Suprapubic skin (tissue), 4 donors: ENCODE results near the gene SLC22A23. TPM values are rescaled to one million over a fixed set of nuclear protein-coding genes. Genes with fewer than 3 reads are reported as not detected.

Source experiments
- DNase-seq, 2 donors: peaks; one replicate each; pipeline ENCODE4 v3.0.0-alpha.2; 2019; ENCODE audit warnings: low spot score in 2 of 2
- H3K27ac ChIP-seq: fragments of 200-600 bp; sonication (generic); one replicate; pipeline ENCODE4 v1.5.1; 2019
- H3K27me3 ChIP-seq: fragments of 200-600 bp; sonication (generic); one replicate; pipeline ENCODE4 v1.5.1; 2019
- H3K36me3 ChIP-seq: fragments of 200-600 bp; sonication (generic); one replicate; pipeline ENCODE4 v1.5.1; 2019
- H3K4me1 ChIP-seq: fragments of 200-600 bp; sonication (generic); one replicate; pipeline ENCODE4 v1.5.1; 2019
- H3K4me3 ChIP-seq: fragments of 200-600 bp; sonication (generic); one replicate; pipeline ENCODE4 v1.5.1; 2019; ENCODE audit warnings: mild to moderate bottlenecking
- H3K9me3 ChIP-seq: fragments of 200-600 bp; sonication (generic); one replicate; pipeline ENCODE4 v1.5.1; 2019
- CTCF ChIP-seq, 2 donors: fragments of 200-600 bp in 1 of 2; fragments of 450-650 bp in 1 of 2; sonication (generic) in 1 of 2; IDR thresholded peaks; one replicate each; pipeline ENCODE4 v1.5.1; 2016 to 2019; ENCODE audit warnings: antibody characterized with exemption in 2 of 2, mild to moderate bottlenecking in 1 of 2, moderate library complexity in 1 of 2
- EP300 ChIP-seq: sonication (generic); formaldehyde crosslinking; IDR thresholded peaks from one replicate; pipeline ENCODE4 v1.6.1; 2017; ENCODE audit warnings: antibody characterized with exemption
- POLR2A ChIP-seq, 2 donors: fragments of 450-650 bp; IDR thresholded peaks; one replicate each; pipeline ENCODE4 v1.6.1; 2017; ENCODE audit warnings: antibody characterized with exemption in 2 of 2, mild to moderate bottlenecking in 2 of 2, moderate library complexity in 2 of 2
- POLR2AphosphoS5 ChIP-seq, 3 donors: sonication (generic); formaldehyde crosslinking; IDR thresholded peaks; one replicate each; pipeline ENCODE4 v1.6.1; 2017; ENCODE audit warnings: antibody characterized with exemption in 3 of 3
- WGBS: methylation state at CpG from one replicate; pipeline ENCODE4 v1.1.5; 2018; 5-methylcytosine and 5-hydroxymethylcytosine counted together
- total RNA-seq, 4 donors: library from RNA; depleted of rRNA; stranded (reverse); fragments of >200 nt; gene quantifications; one replicate each; pipeline ENCODE4 v1.1.0, GENCODE V29; 2016

The SLC22A23 gene
- total RNA-seq, 4 donors from 2014 or later = 38.2 to 59.8 (median 48.1) TPM

- Histone ChIP-seq H3K4me1 (no peaks in the 10 kb centered on the region), H3K9me3 (no peaks in the 10 kb centered on the region), H3K36me3 (no peaks in the 10 kb centered on the region), H3K4me3 (no peak overlapping the region), H3K27ac (no peak overlapping the region), H3K27me3 (no peaks in the 10 kb centered on the region)
- 91% methylated on average over 2 of the region's 2 CpGs for WGBS
- no peak for DNase-seq
- TF ChIP-seq POLR2AphosphoS5 (IDR thresholded peaks at IDR 0.05) (no peak), EP300 (no peak), POLR2A (IDR thresholded peaks at IDR 0.05) (no peak)
Measured at GRCh38 chr6:3490625-3490980, 33.8 kb upstream of the SLC22A23 start.

- no peak overlapping the region for H3K27ac ChIP-seq
- no peak for TF ChIP-seq POLR2AphosphoS5 (IDR thresholded peaks at IDR 0.05)
- no peak for TF ChIP-seq CTCF (IDR thresholded peaks at IDR 0.05)
- no peak for TF ChIP-seq EP300
- no peak for TF ChIP-seq POLR2A (IDR thresholded peaks at IDR 0.05)
- no peaks in the 10 kb centered on the region for H3K9me3 ChIP-seq
- no peaks in the 10 kb centered on the region for H3K27me3 ChIP-seq
- no peak overlapping the region for H3K4me3 ChIP-seq
- H3K4me1 ChIP-seq = no peaks in the 10 kb centered on the region
- no peak for DNase-seq
- no peaks in the 10 kb centered on the region for H3K36me3 ChIP-seq
- 73% methylated on average over 12 of the region's 12 CpGs for WGBS
Measured at GRCh38 chr6:3489961-3490624, 33.2 kb upstream of the SLC22A23 start.

GRCh38 chr6:3489027-3489757 is 32.3 kb upstream of the SLC22A23 start:
- H3K4me1 ChIP-seq = no peaks in the 10 kb centered on the region
- H3K9me3 ChIP-seq = no peaks in the 10 kb centered on the region
- H3K4me3 ChIP-seq = no peak overlapping the region
- no peak for DNase-seq
- TF ChIP-seq EP300 (no peak), POLR2A (IDR thresholded peaks at IDR 0.05) (no peak), POLR2AphosphoS5 (IDR thresholded peaks at IDR 0.05) (no peak), CTCF (IDR thresholded peaks at IDR 0.05) (no peak)
- H3K36me3 ChIP-seq = no peaks in the 10 kb centered on the region
- H3K27ac ChIP-seq = no peak overlapping the region
- H3K27me3 ChIP-seq = peaks cover 2% of the 10 kb centered on the region
- 60% methylated on average over 7 of the region's 7 CpGs for WGBS

- peaks cover 2% of the 10 kb centered on the region for H3K27me3 ChIP-seq
- DNase-seq = no peak
- TF ChIP-seq POLR2AphosphoS5 (IDR thresholded peaks at IDR 0.05) (no peak), CTCF (IDR thresholded peaks at IDR 0.05) (no peak), EP300 (no peak), POLR2A (IDR thresholded peaks at IDR 0.05) (no peak)
- H3K4me1 ChIP-seq = no peaks in the 10 kb centered on the region
- no peaks in the 10 kb centered on the region for H3K36me3 ChIP-seq
- peaks cover 2% of the 10 kb centered on the region for H3K9me3 ChIP-seq
- no peak overlapping the region for H3K27ac ChIP-seq
- WGBS = 74% methylated on average over 11 of the region's 11 CpGs
- no peak overlapping the region for H3K4me3 ChIP-seq
Measured at GRCh38 chr6:3484946-3485345, 28.1 kb upstream of the SLC22A23 start.

GRCh38 chr6:3484192-3484591 is 27.3 kb upstream of the SLC22A23 start:
- Histone ChIP-seq H3K27ac (no peak overlapping the region), H3K9me3 (peaks cover 3% of the 10 kb centered on the region), H3K36me3 (no peaks in the 10 kb centered on the region), H3K4me3 (no peak overlapping the region), H3K4me1 (no peaks in the 10 kb centered on the region), H3K27me3 (peaks cover 2% of the 10 kb centered on the region)
- DNase-seq = no peak
- TF ChIP-seq CTCF (IDR thresholded peaks at IDR 0.05) = no peak
- TF ChIP-seq EP300 = no peak
- TF ChIP-seq POLR2A (IDR thresholded peaks at IDR 0.05) = no peak
- no peak for TF ChIP-seq POLR2AphosphoS5 (IDR thresholded peaks at IDR 0.05)
- 90% methylated on average over 8 of the region's 8 CpGs for WGBS
